GM18502 (cell line): ENCODE results near the gene CAMP.
"Not testable (repeated sequence)": the region's sequence is repeated elsewhere in the genome, so short reads cannot be mapped to it uniquely, and the experiment has no call there.

Experiments
- ATAC-seq: cut with Tn5 transposase; IDR thresholded peaks from one replicate; pipeline ENCODE4 v1.9.1; 2021; ENCODE audit warnings: mild to moderate bottlenecking; ENCODE audit not compliant: unreplicated experiment, poor library complexity

CAMP gene

DNA sequence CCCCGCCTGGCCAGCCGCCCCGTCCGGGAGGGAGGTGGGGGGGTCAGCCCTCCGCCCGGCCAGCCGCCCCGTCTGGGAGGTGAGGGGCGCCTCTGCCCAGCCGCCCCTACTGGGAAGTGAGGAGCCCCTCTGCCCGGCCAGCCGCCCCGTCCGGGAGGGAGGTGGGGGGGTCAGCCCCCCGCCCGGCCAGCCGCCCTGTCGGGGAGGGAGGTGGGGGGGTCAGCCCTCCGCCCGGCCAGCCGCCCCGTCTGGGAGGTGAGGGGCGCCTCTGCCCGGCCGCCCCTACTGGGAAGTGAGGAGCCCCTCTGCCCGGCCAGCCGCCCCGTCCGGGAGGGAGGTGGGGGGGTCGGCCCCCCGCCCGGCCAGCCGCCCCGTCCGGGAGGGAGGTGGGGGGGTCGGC, 11.5 kb upstream of the CAMP start:
- not testable (repeated sequence) for ATAC-seq

DNA sequence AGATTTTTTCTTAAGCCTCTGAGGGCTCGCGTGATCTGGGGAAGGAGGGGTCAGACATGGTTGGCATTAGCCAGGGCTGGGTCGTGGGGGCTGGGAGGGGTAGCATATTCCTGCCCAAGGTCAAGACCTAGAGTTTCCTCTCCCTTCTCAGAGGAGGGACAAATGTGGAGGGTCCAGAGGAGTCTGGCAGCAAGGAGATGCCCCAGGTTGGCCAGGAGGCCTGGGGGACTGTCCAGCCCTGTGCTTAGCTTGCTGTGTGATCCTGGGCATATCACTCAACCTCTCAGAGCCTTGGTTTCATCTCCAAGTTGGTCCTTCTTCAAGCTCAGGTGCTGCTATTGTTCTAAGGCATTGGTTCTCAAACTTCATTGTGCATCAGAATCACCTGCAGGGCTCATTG, 9.1 kb upstream of the CAMP start:
- no peak for ATAC-seq

DNA sequence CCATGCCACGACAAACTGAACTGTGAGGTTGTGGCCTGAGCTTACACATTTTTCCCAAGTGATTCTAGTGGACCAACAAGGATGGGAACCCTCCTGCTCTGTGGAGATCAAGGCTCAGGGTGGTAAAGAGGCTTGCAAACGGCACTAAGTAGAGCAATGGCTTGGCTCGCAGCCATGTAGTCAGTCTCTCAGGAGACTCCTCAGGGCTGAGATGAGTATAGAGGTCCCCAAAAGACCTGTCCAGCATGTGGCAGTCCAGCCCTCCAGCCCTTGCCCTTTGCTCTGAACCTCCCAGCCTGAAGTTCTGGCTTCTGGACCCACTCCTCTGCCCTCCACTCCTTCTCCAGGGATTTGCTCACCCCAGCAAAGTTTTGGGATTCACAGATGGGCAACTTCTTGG, 8.3 kb upstream of the CAMP start:
- ATAC-seq: no peak

DNA sequence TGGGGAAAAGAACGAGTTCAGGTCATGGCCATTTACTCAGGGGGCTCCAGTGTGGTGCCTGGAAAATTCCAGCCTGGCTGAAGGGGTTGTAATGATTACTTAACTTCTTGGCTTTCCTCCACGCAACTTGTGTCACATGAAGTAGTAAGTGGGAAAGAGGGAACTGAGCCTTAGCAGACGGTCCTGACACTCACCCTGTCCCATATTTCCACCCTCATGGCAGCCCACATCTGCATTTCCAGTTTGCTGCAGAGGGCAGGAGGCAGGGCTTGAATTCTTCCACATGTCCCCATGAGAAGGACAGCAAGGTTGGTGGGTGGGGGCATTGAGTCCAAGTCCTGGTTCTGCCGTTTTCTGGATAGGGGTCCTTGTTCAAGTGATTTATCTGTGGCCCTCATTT, 7.8 kb upstream of the CAMP start:
- no peak for ATAC-seq

DNA sequence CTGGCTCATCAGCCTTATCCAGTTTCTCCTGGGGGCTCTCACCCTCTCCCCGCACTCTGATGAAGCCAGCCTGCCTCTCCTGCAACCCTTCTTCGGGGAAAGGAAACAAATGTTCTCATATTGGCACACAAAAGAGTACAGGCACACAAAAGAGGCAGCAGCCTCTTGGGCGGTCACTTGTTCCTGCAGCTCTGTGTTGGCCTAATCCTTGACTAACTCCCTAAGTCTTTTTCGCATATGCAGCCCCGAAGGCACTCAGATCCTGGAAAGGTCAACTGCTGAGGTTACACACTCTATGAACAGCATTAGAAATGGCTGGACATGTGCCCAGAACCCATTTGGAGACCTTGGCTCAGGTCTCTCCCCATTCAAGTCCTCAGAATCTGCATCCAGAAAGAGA, 7.4 kb upstream of the CAMP start:
- no peak for ATAC-seq

DNA sequence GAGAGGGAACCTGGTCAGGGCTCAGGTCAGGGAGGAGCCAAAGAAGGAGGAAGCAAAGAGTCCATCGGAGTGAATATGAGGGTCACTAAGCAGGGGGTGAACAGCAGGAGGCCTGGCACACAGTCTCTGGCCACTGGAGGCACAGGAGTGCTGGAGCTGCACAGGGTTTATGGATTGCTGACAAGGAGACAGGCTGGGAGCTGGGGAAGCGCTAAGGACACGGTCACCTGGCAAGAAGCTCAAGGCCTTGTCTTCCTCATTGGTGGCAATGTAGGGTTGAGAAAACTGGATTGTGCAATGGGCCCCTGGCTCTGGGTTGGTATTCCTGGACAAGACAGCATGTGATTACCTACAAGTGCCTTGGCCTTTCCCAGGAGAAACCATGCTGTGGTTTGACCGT, 5.8 kb upstream of the CAMP start:
- no peak for ATAC-seq

DNA sequence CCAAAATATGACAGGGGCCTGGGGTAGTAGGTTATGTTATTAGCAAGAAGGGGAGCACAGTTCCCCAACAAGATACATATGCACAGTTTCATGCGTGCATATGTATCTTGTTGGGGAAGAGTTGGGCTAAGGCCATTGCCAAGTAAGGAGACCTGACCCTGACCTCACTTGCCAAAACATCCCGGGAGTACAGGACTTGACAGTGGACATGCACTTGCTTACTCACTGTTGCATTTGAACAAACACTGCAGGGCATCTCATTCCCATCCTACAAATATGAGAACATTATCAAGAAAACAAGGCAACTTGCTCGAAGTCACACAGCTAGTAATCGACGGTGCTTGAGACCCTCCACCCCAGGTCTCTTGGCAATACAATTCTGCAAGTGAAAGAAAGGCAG, 4.8 kb upstream of the CAMP start:
- ATAC-seq: no peak

DNA sequence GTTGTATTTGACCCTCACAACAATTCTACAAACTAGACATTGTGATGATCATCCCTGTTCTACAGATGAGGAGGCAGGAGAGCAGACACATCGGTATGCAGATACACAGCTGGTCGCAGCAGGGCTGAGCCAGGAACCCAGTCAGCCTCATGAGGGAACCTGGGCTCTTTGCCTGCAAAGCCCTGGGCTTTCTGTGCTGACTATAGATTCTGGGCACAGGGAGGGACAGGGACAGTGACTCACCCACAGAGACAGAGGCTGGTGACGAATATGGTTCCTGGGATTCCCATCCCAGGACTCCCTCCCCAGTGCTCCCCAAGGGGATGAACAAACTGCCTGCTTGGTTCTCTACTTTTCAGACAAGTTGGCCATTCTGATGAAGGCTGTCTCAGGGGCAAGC, 3.8 kb upstream of the CAMP start:
- no peak for ATAC-seq

DNA sequence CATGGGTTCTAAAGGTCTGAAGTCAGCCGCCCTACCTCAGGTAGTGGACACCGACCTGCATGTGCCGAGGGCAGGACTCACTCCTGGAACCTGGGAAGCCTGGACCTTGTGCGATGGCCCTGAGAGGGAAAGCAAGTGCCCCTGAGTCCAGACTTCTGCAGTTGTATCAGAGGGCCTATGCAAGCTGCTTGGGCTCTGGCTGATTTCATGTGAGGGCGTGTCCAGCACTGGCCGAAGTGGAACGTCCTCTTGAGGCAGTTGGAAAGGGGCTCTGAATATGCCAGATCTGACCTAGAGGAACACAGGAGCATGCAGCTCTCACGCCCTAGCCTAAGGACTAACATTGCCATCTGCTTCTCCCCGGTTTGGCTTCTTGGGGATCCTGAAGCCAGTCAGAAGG, 2.5 kb upstream of the CAMP start:
- no peak for ATAC-seq

DNA sequence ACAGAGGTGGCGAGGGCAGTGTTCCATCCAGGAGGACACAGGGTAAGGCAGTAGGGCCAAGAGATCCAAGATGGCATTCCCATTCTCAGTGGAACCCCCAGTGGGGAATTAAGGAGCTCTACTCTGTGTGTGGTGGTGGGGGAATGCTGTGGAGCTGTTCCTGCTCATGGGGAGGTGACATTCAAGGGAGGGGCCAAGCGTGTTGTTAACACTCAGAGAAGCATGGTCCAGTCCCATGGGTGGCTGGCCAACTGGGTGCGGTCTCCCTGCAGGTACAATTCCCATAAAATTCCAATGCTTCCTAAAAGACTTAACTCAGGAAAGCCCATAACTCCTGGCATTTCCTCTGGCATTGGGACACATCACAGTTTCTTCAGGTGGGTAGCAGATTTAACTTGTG, 2.3 kb downstream of the CAMP start:
- ATAC-seq: no peak

DNA sequence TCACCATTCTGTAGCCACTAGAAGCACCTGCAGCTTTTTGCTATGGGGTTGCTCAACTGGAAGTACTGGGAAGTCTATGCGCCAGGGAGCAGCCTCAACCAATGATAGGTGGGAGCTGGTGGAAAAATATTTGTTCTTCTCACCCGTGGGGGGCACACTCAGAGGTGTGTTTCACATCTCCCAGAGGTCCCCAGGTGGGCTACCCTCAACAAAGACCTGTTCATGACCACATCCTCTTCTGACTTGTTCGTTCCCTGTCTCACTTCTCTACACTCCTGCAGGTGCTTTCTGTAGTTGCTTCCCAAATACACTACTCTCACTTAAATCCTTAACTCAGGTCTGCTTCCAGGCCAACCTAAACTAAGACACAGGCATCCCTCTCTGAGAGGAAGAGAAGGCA, 3.6 kb downstream of the CAMP start:
- no peak for ATAC-seq

DNA sequence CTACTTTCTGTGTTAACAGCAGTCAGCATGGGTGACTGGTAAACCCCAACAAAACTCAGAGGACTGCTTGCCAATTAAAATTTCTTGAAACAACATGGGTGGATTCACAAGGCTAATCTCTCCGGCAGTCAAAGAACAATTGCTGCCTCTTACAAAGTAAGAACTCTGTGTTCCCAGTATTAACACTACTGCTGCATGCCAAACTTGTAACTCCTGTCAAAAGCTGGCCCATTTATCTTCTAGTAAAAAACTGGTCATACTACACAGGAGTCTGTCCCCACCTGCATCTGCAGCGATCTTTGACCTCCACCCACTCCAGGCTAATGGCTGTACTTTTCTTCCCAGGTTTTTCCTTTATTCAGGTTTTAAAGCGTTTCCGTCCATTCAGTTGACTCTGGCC, 8.9 kb downstream of the CAMP start:
- no peak for ATAC-seq

DNA sequence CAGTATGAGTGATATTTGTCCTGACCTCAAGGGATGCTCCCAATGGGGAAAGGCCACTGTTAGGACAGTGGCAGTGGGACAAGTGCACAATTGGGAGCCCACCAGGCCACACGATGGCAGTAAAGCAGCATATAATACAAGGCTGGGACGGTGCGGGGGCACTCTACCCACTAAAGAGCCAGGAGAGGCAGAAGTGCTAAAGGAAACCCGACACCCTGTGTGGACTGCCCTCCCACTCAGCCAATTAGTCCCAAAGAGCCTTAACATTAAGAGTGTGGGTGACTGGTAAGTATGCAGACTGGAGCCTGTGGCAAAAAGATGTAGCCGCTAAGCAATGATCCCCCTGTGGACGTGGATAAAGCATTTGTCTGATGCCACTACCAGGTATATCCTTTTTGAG, 9.4 kb downstream of the CAMP start:
- no peak for ATAC-seq

DNA sequence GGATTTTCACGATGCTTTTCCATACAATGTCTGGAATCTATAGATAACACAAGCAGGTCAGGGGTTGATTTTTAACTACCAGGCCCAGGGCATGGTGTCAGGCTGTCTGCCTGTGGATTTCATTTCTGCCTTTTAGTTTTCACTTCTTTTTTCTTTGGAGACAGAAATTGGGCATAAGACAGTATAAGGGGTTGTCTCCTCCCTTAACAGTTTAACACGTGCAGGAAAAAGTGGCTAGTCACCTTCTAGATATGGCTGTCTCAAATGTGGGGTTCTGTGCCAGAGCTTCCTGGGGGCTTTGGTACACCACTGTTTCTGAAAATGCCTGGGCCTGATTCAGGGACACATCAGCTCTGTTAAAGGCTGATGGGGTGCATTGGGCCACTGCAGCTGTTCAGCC, 10.2 kb downstream of the CAMP start:
- ATAC-seq: no peak

DNA sequence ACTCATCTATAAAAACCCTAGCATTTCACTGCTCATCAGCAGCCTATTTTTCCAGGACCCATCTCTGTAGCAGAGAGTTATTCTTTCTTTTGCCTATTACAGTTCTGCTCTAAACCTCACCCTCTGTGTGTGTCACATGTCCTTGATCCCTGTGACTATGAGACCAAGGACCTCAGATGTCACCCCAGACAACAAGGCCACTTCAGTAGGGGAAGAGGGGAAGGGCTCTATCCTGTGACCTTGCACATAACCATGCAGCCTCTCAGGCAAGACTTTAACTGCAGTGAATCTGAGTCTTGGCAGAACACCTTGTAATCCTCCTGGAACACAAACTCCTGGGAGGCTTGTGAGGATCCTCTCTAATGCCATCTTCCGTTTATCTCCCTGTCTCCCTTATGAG, 13.2 kb downstream of the CAMP start:
- ATAC-seq: no peak

DNA sequence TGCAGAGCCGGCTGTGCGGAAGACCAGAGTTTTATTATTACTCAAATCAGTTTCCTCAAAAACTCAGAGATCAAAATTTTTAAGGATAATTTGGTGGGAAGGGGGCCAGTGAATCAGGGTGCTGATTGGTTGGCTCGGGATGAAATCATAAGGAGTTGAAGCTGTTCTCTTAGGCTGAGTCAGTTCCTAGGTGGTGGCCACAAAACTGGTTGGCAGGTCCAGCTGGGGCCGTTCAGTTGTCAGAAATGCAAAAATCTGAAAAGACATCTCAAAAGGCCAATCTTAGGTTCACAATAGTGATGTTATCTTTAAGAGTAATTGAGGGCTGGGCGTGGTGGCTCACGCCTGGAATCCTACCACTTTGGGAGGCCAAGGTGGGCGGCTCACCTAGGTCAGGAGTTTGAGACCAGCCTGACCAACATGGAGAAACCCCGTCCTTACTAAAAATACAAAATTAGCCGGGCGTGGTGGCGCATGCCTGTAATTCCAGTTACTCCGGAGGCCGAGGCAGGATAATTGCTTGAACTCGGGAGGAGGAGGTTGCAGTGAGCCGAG, 15.3 kb downstream of the CAMP start:
- ATAC-seq: no peak

DNA sequence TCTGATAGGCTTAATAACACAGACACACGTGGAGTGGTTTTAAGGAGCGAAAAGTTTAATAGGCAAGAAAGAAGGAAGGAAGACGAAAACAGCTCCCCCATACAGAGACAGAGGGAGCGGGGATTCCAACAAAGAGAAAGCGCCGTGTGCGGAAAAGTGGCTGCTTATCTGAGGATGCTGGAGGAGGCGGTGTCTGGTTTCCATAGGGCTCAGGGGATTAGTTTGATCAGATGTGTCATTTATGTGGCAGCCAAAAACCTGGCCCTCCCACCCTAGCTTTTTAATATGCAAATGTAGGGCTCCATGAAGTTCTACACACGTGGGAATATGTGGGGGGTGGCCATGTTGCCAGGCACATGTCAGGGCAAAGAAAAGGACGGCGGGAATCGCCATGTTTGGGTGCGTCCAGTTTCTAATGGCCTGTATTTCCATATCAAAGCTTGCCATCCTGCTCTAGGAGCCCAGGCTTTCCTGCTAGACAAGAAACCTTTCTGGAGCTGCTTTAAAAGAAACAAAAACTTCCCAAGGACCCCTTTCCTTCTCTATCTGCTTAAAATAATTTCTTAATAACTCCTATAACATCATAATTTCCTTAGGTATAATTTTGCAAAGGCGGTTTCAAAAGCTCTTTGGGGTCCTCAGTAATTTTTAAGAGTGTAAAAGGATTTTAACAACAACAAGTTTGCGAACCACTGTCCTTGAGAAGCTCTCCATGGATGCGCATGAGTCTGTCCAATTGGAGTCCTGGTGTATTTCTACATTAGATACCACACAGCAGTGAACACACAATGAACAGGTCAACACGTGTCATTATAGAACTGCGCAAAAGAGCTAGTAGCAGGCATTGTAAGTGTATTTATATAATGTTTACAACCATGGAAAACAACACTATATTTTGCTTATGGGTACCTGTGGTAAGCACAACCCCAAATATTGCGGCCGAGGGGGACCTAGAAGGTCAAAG, 17.0 kb downstream of the CAMP start:
- ATAC-seq: no peak

DNA sequence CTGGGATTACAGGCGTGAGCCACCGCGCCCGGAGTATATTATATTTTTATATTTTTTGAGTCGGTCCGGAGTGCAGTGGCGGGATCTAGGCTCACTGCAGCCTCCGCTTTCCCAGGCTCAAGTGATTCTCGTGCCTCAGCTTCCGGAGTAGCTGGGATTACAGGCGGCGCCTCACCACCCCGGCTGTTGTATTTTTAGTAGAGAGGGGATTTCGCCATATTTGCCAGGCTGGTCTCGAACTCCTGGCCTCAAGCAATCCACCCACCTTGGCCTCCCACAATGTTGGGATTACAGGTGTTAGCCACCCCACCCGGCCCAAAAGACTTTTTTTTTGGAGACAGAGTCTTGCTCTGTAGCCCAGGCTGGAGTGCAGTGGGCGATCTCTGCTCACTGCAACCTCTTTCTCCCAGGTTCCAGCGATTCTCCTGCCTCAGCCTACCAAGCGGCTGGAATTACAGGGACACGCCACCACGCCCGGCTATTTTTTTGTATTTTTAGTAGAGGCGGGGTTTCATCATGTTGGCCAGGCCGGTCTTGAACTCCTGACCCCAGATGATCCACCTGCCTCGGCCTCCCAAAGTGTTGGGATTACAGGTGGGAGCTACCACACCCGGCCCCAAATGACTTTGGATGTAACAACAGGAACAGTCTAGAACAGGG, 18.6 kb downstream of the CAMP start:
- no peak for ATAC-seq

DNA sequence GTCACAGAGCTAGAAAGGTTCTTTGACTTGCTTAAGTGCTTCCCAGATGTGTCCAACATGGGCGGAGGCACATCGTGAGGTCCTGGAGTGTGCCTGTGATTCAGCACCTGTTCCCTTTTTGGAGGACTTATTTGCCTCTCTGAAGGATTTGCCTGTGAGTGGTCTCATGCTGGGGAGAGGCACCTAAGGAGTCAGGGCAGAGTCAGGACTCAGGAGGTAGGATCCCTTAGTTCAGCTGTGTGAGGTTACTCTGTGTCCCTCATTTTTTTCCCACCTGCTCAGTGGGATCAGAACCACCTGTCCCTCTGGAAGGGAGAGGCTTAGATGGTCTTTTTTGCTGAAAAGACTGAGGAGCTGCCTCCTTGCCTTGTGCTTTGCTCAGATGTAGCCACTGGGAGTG, 20.6 kb downstream of the CAMP start:
- ATAC-seq: no peak

DNA sequence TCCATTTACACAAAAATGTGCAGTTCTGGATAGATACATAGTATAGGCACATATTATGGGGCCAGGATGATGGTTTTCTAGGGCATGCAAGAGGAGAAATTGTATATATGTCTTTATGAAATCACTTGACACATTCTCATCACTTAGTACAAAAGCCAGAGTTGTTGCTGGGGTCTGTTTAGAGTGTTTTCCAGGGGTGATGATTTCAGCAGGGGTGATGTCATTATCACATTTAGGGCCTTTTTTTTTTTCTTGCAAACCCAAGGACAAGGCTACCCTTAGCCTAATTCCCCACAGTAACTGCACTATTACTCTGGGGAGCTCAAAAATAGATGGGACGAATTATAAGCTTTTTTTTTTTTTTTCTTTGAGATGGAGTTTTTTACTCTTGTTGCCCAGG, 21.2 kb downstream of the CAMP start:
- no peak for ATAC-seq

DNA sequence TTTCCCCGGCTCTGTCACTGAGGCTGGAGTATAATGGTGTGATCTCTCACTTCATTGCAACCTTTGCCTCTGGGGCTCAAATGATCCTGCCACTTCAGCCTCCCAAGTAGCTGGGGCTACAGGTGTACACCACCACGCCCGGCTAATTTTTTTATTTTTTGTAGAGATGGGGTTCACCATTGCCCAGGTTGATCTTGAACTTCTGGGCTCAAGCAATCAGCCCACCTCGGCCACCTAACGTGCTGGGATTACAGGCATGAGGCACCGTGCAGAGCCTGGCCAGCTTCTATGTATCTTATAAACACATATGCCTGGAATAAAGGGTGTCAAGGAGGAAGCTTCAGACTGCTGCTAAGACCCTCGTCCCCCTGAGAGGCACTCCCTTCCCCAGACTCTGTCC, 21.8 kb downstream of the CAMP start:
- ATAC-seq: no peak

DNA sequence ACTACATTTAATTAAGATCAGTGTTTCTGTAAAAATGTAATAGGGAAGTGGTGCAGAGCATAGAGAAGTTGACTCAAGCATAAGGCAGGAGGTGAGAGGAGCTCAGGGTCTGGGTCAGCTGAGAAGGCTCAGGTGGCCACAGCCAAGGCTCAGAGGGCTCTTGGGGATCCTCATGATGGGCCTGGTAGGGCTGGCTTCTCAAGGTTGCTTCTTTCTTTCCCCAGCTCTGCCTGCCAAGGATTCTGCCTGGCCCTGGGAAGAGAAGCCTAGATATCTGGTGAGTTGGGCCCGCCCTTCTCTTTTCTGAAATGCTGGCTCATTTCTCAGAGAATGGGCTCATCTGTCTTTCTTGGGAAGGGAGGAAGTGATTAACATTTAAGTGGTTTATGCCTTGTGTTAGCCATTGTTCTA, 24.1 kb downstream of the CAMP start:
- no peak for ATAC-seq
